SK-N-SH (cell line): ENCODE measurements around the gene LIPM. TPM values are rescaled to one million over a fixed set of nuclear protein-coding genes. Genes with fewer than 3 reads are reported as not detected.

Experiments
- CTCF ChIA-PET: fragments of 300-600, 350-600 bp; formaldehyde crosslinking; extraction: SDS; loops from one replicate; lab custom pipeline; 2021; lab: Yijun Ruan, JAX
- POLR2A ChIA-PET: fragments of 350-600 bp; sonication (Branson Sonifier 250); formaldehyde crosslinking; extraction: SDS; loops from one replicate; lab custom pipeline; 2020; ENCODE audit warnings: antibody characterized with exemption, inconsistent platforms; lab: Yijun Ruan, JAX
- DNase-seq: peaks from one replicate; pipeline ENCODE4 v3.0.0; 2012
- H2AFZ ChIP-seq: fragments of 200-600 bp; sonication (generic); 2 replicates; pipeline ENCODE4 v1.8.1; 2016; ENCODE audit warnings: antibody characterized with exemption, mild to moderate bottlenecking, low read depth
- H3F3A ChIP-seq: fragments of 200-600 bp; sonication (generic); replicated peaks from 2 replicates; pipeline ENCODE3; 2016; ENCODE audit warnings: antibody characterized with exemption, mild to moderate bottlenecking; ENCODE audit not compliant: insufficient read depth
- H3K27ac ChIP-seq, 2 experiments: fragments of 200-500 bp in 1 of 2; fragments of 200-600 bp in 1 of 2; sonication (Bioruptor generic) in 1 of 2; sonication (generic), shearing (Covaris generic) in 1 of 2; 2 replicates each; pipeline versions ENCODE4 v1.5.1 to v1.6.1; 2014 to 2016; ENCODE audit warnings: low read depth in 2 of 2, inconsistent platforms in 1 of 2, low read length in 1 of 2, mild to moderate bottlenecking in 1 of 2, mixed read lengths in 1 of 2
- H3K27me3 ChIP-seq: fragments of 200-600 bp; sonication (generic), shearing (Covaris generic); 2 replicates; pipeline ENCODE4 v1.6.1; 2016; ENCODE audit warnings: mixed run types; ENCODE audit not compliant: insufficient read depth
- H3K36me3 ChIP-seq, 2 experiments: fragments of 200-500 bp in 1 of 2; fragments of 200-600 bp in 1 of 2; sonication (Bioruptor generic) in 1 of 2; sonication (generic) in 1 of 2; replicated peaks in 1 of 2; 2 replicates each; pipeline versions ENCODE3 to v1.5.1; 2014 to 2016; ENCODE audit warnings: low read length in 1 of 2, mild to moderate bottlenecking in 1 of 2; ENCODE audit not compliant: insufficient read depth in 2 of 2, control insufficient read depth in 1 of 2
- H3K4me1 ChIP-seq, 2 experiments: fragments of 200-500 bp in 1 of 2; fragments of 200-600 bp in 1 of 2; sonication (Bioruptor generic) in 1 of 2; sonication (generic), shearing (Covaris generic) in 1 of 2; 2 replicates each; pipeline versions ENCODE4 v1.5.1 to v1.6.1; 2014 to 2016; ENCODE audit warnings: low read depth in 1 of 2, low read length in 1 of 2, mixed run types in 1 of 2; ENCODE audit not compliant: insufficient read depth in 2 of 2, control insufficient read depth in 1 of 2
- H3K4me2 ChIP-seq: fragments of 200-600 bp; sonication (generic), shearing (Covaris generic); 2 replicates; pipeline ENCODE4 v1.6.1; 2017; ENCODE audit warnings: mixed run types
- H3K4me3 ChIP-seq, 2 experiments: fragments of 200-500 bp in 1 of 2; fragments of 200-600 bp in 1 of 2; sonication (Bioruptor generic) in 1 of 2; sonication (generic), shearing (Covaris generic) in 1 of 2; 2 replicates each; pipeline versions ENCODE4 v1.5.1 to v1.8.1; 2014 to 2016; ENCODE audit warnings: low read depth in 2 of 2, inconsistent platforms in 1 of 2, low read length in 1 of 2, mild to moderate bottlenecking in 1 of 2, mixed read lengths in 1 of 2, moderate library complexity in 1 of 2
- H3K79me2 ChIP-seq: fragments of 200-600 bp; sonication (generic); 2 replicates; pipeline ENCODE4 v1.8.1; 2017; ENCODE audit warnings: mild to moderate bottlenecking; ENCODE audit not compliant: insufficient read depth
- H3K9ac ChIP-seq: fragments of 200-600 bp; sonication (generic); 2 replicates; pipeline ENCODE4 v1.6.1; 2017; ENCODE audit warnings: mixed run types
- H3K9me2 ChIP-seq: fragments of 200-600 bp; sonication (generic); 2 replicates; pipeline ENCODE4 v1.6.1; 2017; ENCODE audit warnings: mixed run types
- H3K9me3 ChIP-seq: fragments of 200-600 bp; sonication (generic); 2 replicates; pipeline ENCODE4 v1.6.1; 2017; ENCODE audit warnings: mixed run types, mild to moderate bottlenecking, moderate library complexity
- H4K20me1 ChIP-seq: fragments of 200-600 bp; sonication (generic); 2 replicates; pipeline ENCODE4 v1.6.1; 2017; ENCODE audit warnings: mild to moderate bottlenecking, mixed run types; ENCODE audit not compliant: insufficient read depth
- ELF1 ChIP-seq: IDR thresholded peaks from 2 replicates; pipeline ENCODE4 v1.4.0; 2012
- EP300 ChIP-seq, 2 experiments: IDR thresholded peaks; 2 replicates each; pipeline versions ENCODE4 v1.4.0 to v1.6.1; 2012; ENCODE audit warnings: borderline replicate concordance in 1 of 2, low read depth in 1 of 2, low read length in 1 of 2
- EZH2phosphoT487 ChIP-seq: fragments of 200-600 bp; sonication (generic); IDR thresholded peaks from 2 replicates; pipeline ENCODE4 v1.6.1; 2017; ENCODE audit warnings: low read depth, mixed run types, mild to moderate bottlenecking, antibody characterized with exemption, moderate library complexity, borderline replicate concordance
- FOSL2 ChIP-seq: IDR thresholded peaks from 2 replicates; pipeline ENCODE4 v1.4.0; 2012; ENCODE audit warnings: low read depth, mild to moderate bottlenecking, moderate library complexity, borderline replicate concordance
- FOXJ3 ChIP-seq: sonication (generic); formaldehyde crosslinking; IDR thresholded peaks from 2 replicates; pipeline ENCODE4 v1.5.1; 2020; ENCODE audit warnings: mild to moderate bottlenecking, missing genetic modification reagents
- IRF3 ChIP-seq: fragments of 150-350 bp; IDR thresholded peaks from 2 replicates; pipeline ENCODE4 v1.6.1; 2016; ENCODE audit warnings: mild to moderate bottlenecking, low read depth, low read length
- POLR2AphosphoS5 ChIP-seq: IDR thresholded peaks from 2 replicates; pipeline ENCODE4 v1.6.1; 2012; ENCODE audit warnings: low read depth, low read length
- RAD21 ChIP-seq: IDR thresholded peaks from 2 replicates; pipeline ENCODE4 v1.6.1; 2012; ENCODE audit warnings: mild to moderate bottlenecking, low read length
- RXRA ChIP-seq: IDR thresholded peaks from 2 replicates; pipeline ENCODE4 v1.4.0; 2012; ENCODE audit warnings: low read depth, mild to moderate bottlenecking, borderline replicate concordance
- SIN3A ChIP-seq: IDR thresholded peaks from 2 replicates; pipeline ENCODE4 v1.6.1; 2012; ENCODE audit warnings: low read depth, mild to moderate bottlenecking, low read length, moderate library complexity, borderline replicate concordance
- TAF1 ChIP-seq: IDR thresholded peaks from 2 replicates; pipeline ENCODE4 v1.6.1; 2012; ENCODE audit warnings: low read depth, mild to moderate bottlenecking, low read length, moderate library complexity, borderline replicate concordance
- TCF12 ChIP-seq: IDR thresholded peaks from 2 replicates; pipeline ENCODE4 v1.4.0; 2012
- TEAD4 ChIP-seq: IDR thresholded peaks from 2 replicates; pipeline ENCODE4 v1.4.0; 2012; ENCODE audit warnings: mild to moderate bottlenecking, borderline replicate concordance; ENCODE audit not compliant: insufficient read depth
- USF1 ChIP-seq: IDR thresholded peaks from 2 replicates; pipeline ENCODE4 v1.4.0; 2012; ENCODE audit warnings: low read depth, borderline replicate concordance
- ZBTB33 ChIP-seq: IDR thresholded peaks from 2 replicates; pipeline ENCODE4 v1.4.0; 2012; ENCODE audit warnings: low read depth, borderline replicate concordance
- WGBS: methylation state at CpG from one replicate; pipeline ENCODE4 v1.1.6; 2017; ENCODE audit warnings: low lambda C conversion rate; 5-methylcytosine and 5-hydroxymethylcytosine counted together
- polyA plus RNA-seq, 3 experiments: library from polyadenylated mRNA; depleted of rRNA; stranded (reverse); fragments of >200 nt; gene quantifications; 2 replicates each; pipeline ENCODE4 v1.2.3, GENCODE V29; 2012

The LIPM gene
- polyA plus RNA-seq, 1 of the 3 experiments (the other 2 are of a cell fraction) = not detected

GRCh38 chr10:88786032-88786770 is 16.3 kb upstream of the LIPM start (continued):
- TF ChIP-seq EZH2phosphoT487 (no peak), FOXJ3 (CRISPR knock-in tag) (no peak), EP300 (IDR thresholded peaks at IDR 0.05; ENCODE audit: borderline replicate concordance in 1 of 2, low read depth in 1 of 2, low read length in 1 of 2) (no peak)
- TF ChIP-seq, all 33 proteins: peak for 0

- H3F3A ChIP-seq = no peaks in the 10 kb centered on the region
- TF ChIP-seq TAF1 (no peak), TEAD4 (no peak), TCF12 (no peak), ZBTB33 (no peak), SIN3A (no peak), FOSL2 (no peak), RAD21 (no peak), POLR2AphosphoS5 (no peak)
- TF ChIP-seq, all 33 proteins: peak for 0
- H3K4me3 ChIP-seq = no peak overlapping the region
- CTCF ChIA-PET = interaction anchor here (0.9 to 1.3 kb wide), 3 partner anchors 8 to 222 kb away, joined by 3 to 5 read pairs (median 3); no protein-coding TSS in a partner anchor
- no peaks in the 10 kb centered on the region for H3K9me3 ChIP-seq
- no peaks in the 10 kb centered on the region for H3K27me3 ChIP-seq
- H3K36me3 ChIP-seq = no peaks in the 10 kb centered on the region
- H3K4me2 ChIP-seq = no peak overlapping the region
- no peak for DNase-seq
- no peak overlapping the region for H3K9ac ChIP-seq
- no peaks in the 10 kb centered on the region for H3K9me2 ChIP-seq
- POLR2A ChIA-PET = no interaction called here
- H2AFZ ChIP-seq = no peak overlapping the region
- no peaks in the 10 kb centered on the region for H3K4me1 ChIP-seq
- no peaks in the 10 kb centered on the region for H3K79me2 ChIP-seq
- H3K27ac ChIP-seq = no peak overlapping the region
- no peaks in the 10 kb centered on the region for H4K20me1 ChIP-seq
- 83% methylated on average over 5 of the region's 5 CpGs for WGBS
Observed at GRCh38 chr10:88787463-88787862, 15.1 kb upstream of the LIPM start.

GRCh38 chr10:88788924-88789323 is 13.6 kb upstream of the LIPM start:
- DNase-seq = no peak
- no peak for TF ChIP-seq USF1
- TF ChIP-seq IRF3 = no peak
- no peak for TF ChIP-seq RXRA
- no peak for TF ChIP-seq ELF1
- TF ChIP-seq, all 33 proteins: peak for 0
- Histone ChIP-seq H3K27ac (no peak overlapping the region), H3K36me3 (no peaks in the 10 kb centered on the region), H3K4me3 (no peak overlapping the region), H3K9me2 (no peaks in the 10 kb centered on the region), H3F3A (peaks cover 4% of the 10 kb centered on the region), H3K9me3 (peaks cover 6% of the 10 kb centered on the region; the same call in 1 of the 2 replicates), H3K9ac (no peak overlapping the region), H4K20me1 (no peaks in the 10 kb centered on the region), H2AFZ (no peak overlapping the region), H3K27me3 (no peaks in the 10 kb centered on the region), H3K4me1 (no peaks in the 10 kb centered on the region; a peak in 1 of 4 replicates), H3K79me2 (no peaks in the 10 kb centered on the region), H3K4me2 (no peak overlapping the region)
- ChIA-PET CTCF (interaction anchor here (0.7 to 1.0 kb wide), 3 partner anchors 22 to 23 kb away, joined by 3 to 4 read pairs (median 3); no protein-coding TSS in a partner anchor), POLR2A (no interaction called here)
